Measurements from ENCODE around the gene SEC16A. TPM values are rescaled to one million over a fixed set of nuclear protein-coding genes. Genes with fewer than 3 reads are reported as not detected.

The SEC16A gene
- total and polyA plus RNA-seq, 5 donors from 2014 or later = 17.7 to 74.4 (median 21.3) TPM

- no peak overlapping the region for H3K27ac Mint-ChIP-seq
- Histone ChIP-seq H3K9me3 (ENCODE audit: control insufficient read depth in 2 of 2, low read length in 2 of 2) (no peaks in the 10 kb centered on the region), H3K4me1 (ENCODE audit: control insufficient read depth, insufficient read depth, low read length, poor library complexity, severe bottlenecking) (peaks cover 28% of the 10 kb centered on the region), H3K27me3 (ENCODE audit: control insufficient read depth, insufficient read depth, low read length) (no peaks in the 10 kb centered on the region), H3K27ac (ENCODE audit: insufficient read depth, low read length, poor library complexity, severe bottlenecking) (no peak overlapping the region), H3K36me3 (ENCODE audit: control insufficient read depth, insufficient read depth, low read length) (peaks cover 13% of the 10 kb centered on the region), H3K4me3 (ENCODE audit: low read depth, low read length) (no peak overlapping the region)
- peaks cover 5% of the 10 kb centered on the region for H3K36me3 Mint-ChIP-seq
- no peaks in the 10 kb centered on the region for H3K9me3 Mint-ChIP-seq
- H3K4me3 Mint-ChIP-seq = no peak overlapping the region
- ATAC-seq (ENCODE audit: low read depth in 2 of 2) (no peak), DNase-seq (no peak)
- H3K4me1 Mint-ChIP-seq = peaks cover 0 to 27% (median 19%) of the 10 kb centered on the region in 4 donors
- H3K27me3 Mint-ChIP-seq = no peaks in the 10 kb centered on the region
These were observed 48.8 kb downstream of the SEC16A start for GRCh38 chr9:136433849-136434579.

- DNase-seq (no peak), ATAC-seq (ENCODE audit: low read depth in 2 of 2) (no peak)
These were observed 49.7 kb downstream of the SEC16A start for GRCh38 chr9:136433043-136433715.

GRCh38 chr9:136432591-136432990, 50.2 kb downstream of the SEC16A start:
- no peak overlapping the region for H3K4me3 Mint-ChIP-seq
- Histone ChIP-seq H3K27me3 (ENCODE audit: control insufficient read depth, insufficient read depth, low read length) (no peaks in the 10 kb centered on the region), H3K27ac (ENCODE audit: insufficient read depth, low read length, poor library complexity, severe bottlenecking) (no peak overlapping the region), H3K36me3 (ENCODE audit: control insufficient read depth, insufficient read depth, low read length) (peaks cover 13% of the 10 kb centered on the region), H3K9me3 (ENCODE audit: control insufficient read depth in 2 of 2, low read length in 2 of 2) (no peaks in the 10 kb centered on the region), H3K4me3 (ENCODE audit: low read depth, low read length) (no peak overlapping the region), H3K4me1 (ENCODE audit: control insufficient read depth, insufficient read depth, low read length, poor library complexity, severe bottlenecking) (peaks cover 15% of the 10 kb centered on the region)
- H3K27ac Mint-ChIP-seq = no peak overlapping the region
- H3K9me3 Mint-ChIP-seq = no peaks in the 10 kb centered on the region
- peaks cover 0 to 20% (median 16%) of the 10 kb centered on the region in 4 donors for H3K4me1 Mint-ChIP-seq
- ATAC-seq (ENCODE audit: low read depth in 2 of 2) = no peak
- no peaks in the 10 kb centered on the region for H3K27me3 Mint-ChIP-seq
- no peak for DNase-seq
- peaks cover 5% of the 10 kb centered on the region for H3K36me3 Mint-ChIP-seq

More at GRCh38 chr9:136433043-136433715, 49.7 kb downstream of the SEC16A start:
- Histone ChIP-seq H3K4me3 (ENCODE audit: low read depth, low read length) (no peak overlapping the region), H3K36me3 (ENCODE audit: control insufficient read depth, insufficient read depth, low read length) (peaks cover 13% of the 10 kb centered on the region), H3K27ac (ENCODE audit: insufficient read depth, low read length, poor library complexity, severe bottlenecking) (no peak overlapping the region), H3K4me1 (ENCODE audit: control insufficient read depth, insufficient read depth, low read length, poor library complexity, severe bottlenecking) (peaks cover 21% of the 10 kb centered on the region), H3K27me3 (ENCODE audit: control insufficient read depth, insufficient read depth, low read length) (no peaks in the 10 kb centered on the region), H3K9me3 (ENCODE audit: control insufficient read depth in 2 of 2, low read length in 2 of 2) (no peaks in the 10 kb centered on the region)
- Mint-ChIP-seq H3K4me3 (no peak overlapping the region), H3K9me3 (no peaks in the 10 kb centered on the region), H3K36me3 (peaks cover 5% of the 10 kb centered on the region), H3K4me1 (peaks cover 0 to 24% (median 18%) of the 10 kb centered on the region in 4 donors), H3K27me3 (no peaks in the 10 kb centered on the region), H3K27ac (no peak overlapping the region)

GRCh38 chr9:136431782-136432350, 51.0 kb downstream of the SEC16A start:
- no peaks in the 10 kb centered on the region for H3K27me3 ChIP-seq (ENCODE audit: control insufficient read depth, insufficient read depth, low read length)
- no peaks in the 10 kb centered on the region for H3K9me3 Mint-ChIP-seq
- ATAC-seq (ENCODE audit: low read depth in 2 of 2) = no peak
- H3K4me1 Mint-ChIP-seq = peaks cover 0 to 12% (median 10%) of the 10 kb centered on the region in 4 donors
- H3K4me3 ChIP-seq (ENCODE audit: low read depth, low read length) = no peak overlapping the region
- H3K4me3 Mint-ChIP-seq = no peak overlapping the region
- no peak overlapping the region for H3K27ac Mint-ChIP-seq
- no peak for DNase-seq
- H3K27ac ChIP-seq (ENCODE audit: insufficient read depth, low read length, poor library complexity, severe bottlenecking) = no peak overlapping the region
- peaks cover 5% of the 10 kb centered on the region for H3K36me3 Mint-ChIP-seq
- no peaks in the 10 kb centered on the region for H3K9me3 ChIP-seq (ENCODE audit: control insufficient read depth in 2 of 2, low read length in 2 of 2)
- peaks cover 13% of the 10 kb centered on the region for H3K36me3 ChIP-seq (ENCODE audit: control insufficient read depth, insufficient read depth, low read length)
- peaks cover 8% of the 10 kb centered on the region for H3K4me1 ChIP-seq (ENCODE audit: control insufficient read depth, insufficient read depth, low read length, poor library complexity, severe bottlenecking)
- H3K27me3 Mint-ChIP-seq = no peaks in the 10 kb centered on the region

- Mint-ChIP-seq H3K27me3 (no peaks in the 10 kb centered on the region), H3K27ac (no peak overlapping the region)
- no peak for DNase-seq
These were observed 52.1 kb downstream of the SEC16A start for GRCh38 chr9:136430588-136431234.

GRCh38 chr9:136429683-136430491, 53.0 kb downstream of the SEC16A start:
- no peak overlapping the region for H3K4me3 Mint-ChIP-seq
- no peaks in the 10 kb centered on the region for H3K36me3 Mint-ChIP-seq
- no peak overlapping the region for H3K27ac Mint-ChIP-seq
- no peak overlapping the region for H3K27ac ChIP-seq (ENCODE audit: insufficient read depth, low read length, poor library complexity, severe bottlenecking)
- ATAC-seq (ENCODE audit: low read depth in 2 of 2) (no peak), DNase-seq (no peak)
- H3K36me3 ChIP-seq (ENCODE audit: control insufficient read depth, insufficient read depth, low read length) = peaks cover 13% of the 10 kb centered on the region
- H3K4me3 ChIP-seq (ENCODE audit: low read depth, low read length) = no peak overlapping the region
- H3K9me3 Mint-ChIP-seq = no peaks in the 10 kb centered on the region
- H3K27me3 Mint-ChIP-seq = no peaks in the 10 kb centered on the region
- no peaks in the 10 kb centered on the region for H3K4me1 Mint-ChIP-seq
- no peaks in the 10 kb centered on the region for H3K27me3 ChIP-seq (ENCODE audit: control insufficient read depth, insufficient read depth, low read length)
- H3K4me1 ChIP-seq (ENCODE audit: control insufficient read depth, insufficient read depth, low read length, poor library complexity, severe bottlenecking) = no peaks in the 10 kb centered on the region
- H3K9me3 ChIP-seq (ENCODE audit: control insufficient read depth in 2 of 2, low read length in 2 of 2) = no peaks in the 10 kb centered on the region

More at GRCh38 chr9:136430588-136431234, 52.1 kb downstream of the SEC16A start:
- H3K9me3 Mint-ChIP-seq = no peaks in the 10 kb centered on the region
- ATAC-seq (ENCODE audit: low read depth in 2 of 2) = no peak
- Histone ChIP-seq H3K36me3 (ENCODE audit: control insufficient read depth, insufficient read depth, low read length) (peaks cover 13% of the 10 kb centered on the region), H3K4me1 (ENCODE audit: control insufficient read depth, insufficient read depth, low read length, poor library complexity, severe bottlenecking) (no peaks in the 10 kb centered on the region), H3K27me3 (ENCODE audit: control insufficient read depth, insufficient read depth, low read length) (no peaks in the 10 kb centered on the region), H3K9me3 (ENCODE audit: control insufficient read depth in 2 of 2, low read length in 2 of 2) (no peaks in the 10 kb centered on the region), H3K27ac (ENCODE audit: insufficient read depth, low read length, poor library complexity, severe bottlenecking) (no peak overlapping the region), H3K4me3 (ENCODE audit: low read depth, low read length) (no peak overlapping the region)
- H3K36me3 Mint-ChIP-seq = peaks cover 3% of the 10 kb centered on the region
- peaks cover 0 to 3% (median 2%) of the 10 kb centered on the region in 4 donors for H3K4me1 Mint-ChIP-seq
- H3K4me3 Mint-ChIP-seq = no peak overlapping the region

GRCh38 chr9:136429075-136429628, 53.7 kb downstream of the SEC16A start:
- H3K36me3 Mint-ChIP-seq = no peaks in the 10 kb centered on the region
- ATAC-seq (ENCODE audit: low read depth in 2 of 2) = no peak
- no peak overlapping the region for H3K4me3 Mint-ChIP-seq
- H3K4me1 Mint-ChIP-seq = no peaks in the 10 kb centered on the region
- Histone ChIP-seq H3K9me3 (ENCODE audit: control insufficient read depth in 2 of 2, low read length in 2 of 2) (no peaks in the 10 kb centered on the region), H3K36me3 (ENCODE audit: control insufficient read depth, insufficient read depth, low read length) (peaks cover 18% of the 10 kb centered on the region), H3K27ac (ENCODE audit: insufficient read depth, low read length, poor library complexity, severe bottlenecking) (no peak overlapping the region), H3K4me3 (ENCODE audit: low read depth, low read length) (no peak overlapping the region), H3K4me1 (ENCODE audit: control insufficient read depth, insufficient read depth, low read length, poor library complexity, severe bottlenecking) (no peaks in the 10 kb centered on the region), H3K27me3 (ENCODE audit: control insufficient read depth, insufficient read depth, low read length) (no peaks in the 10 kb centered on the region)
- no peak for DNase-seq
- no peaks in the 10 kb centered on the region for H3K9me3 Mint-ChIP-seq
- H3K27me3 Mint-ChIP-seq = no peaks in the 10 kb centered on the region
- no peak overlapping the region for H3K27ac Mint-ChIP-seq

All from CD4-positive, CD25-positive, alpha-beta regulatory T cell (primary cell).